Uterus (tissue), 2 donors: ENCODE data around the gene MT1G.

Source experiments
- POLR2A ChIP-seq, 2 donors: fragments of 450-650 bp; IDR thresholded peaks; one replicate each; pipeline ENCODE4 v1.6.1; 2016; ENCODE audit warnings: antibody characterized with exemption in 2 of 2, mild to moderate bottlenecking in 1 of 2, moderate library complexity in 1 of 2
- TF ChIP-seq, protein P1 (sequence below), 4 experiments: fragments of 200-600 bp in 2 of 4; fragments of 450-650 bp in 2 of 4; sonication (generic) in 2 of 4; IDR thresholded peaks; one replicate each; pipeline ENCODE4 v1.5.1; 2016 to 2019; ENCODE audit warnings: antibody characterized with exemption in 4 of 4, mild to moderate bottlenecking in 2 of 4, moderate library complexity in 1 of 4

DNA sequence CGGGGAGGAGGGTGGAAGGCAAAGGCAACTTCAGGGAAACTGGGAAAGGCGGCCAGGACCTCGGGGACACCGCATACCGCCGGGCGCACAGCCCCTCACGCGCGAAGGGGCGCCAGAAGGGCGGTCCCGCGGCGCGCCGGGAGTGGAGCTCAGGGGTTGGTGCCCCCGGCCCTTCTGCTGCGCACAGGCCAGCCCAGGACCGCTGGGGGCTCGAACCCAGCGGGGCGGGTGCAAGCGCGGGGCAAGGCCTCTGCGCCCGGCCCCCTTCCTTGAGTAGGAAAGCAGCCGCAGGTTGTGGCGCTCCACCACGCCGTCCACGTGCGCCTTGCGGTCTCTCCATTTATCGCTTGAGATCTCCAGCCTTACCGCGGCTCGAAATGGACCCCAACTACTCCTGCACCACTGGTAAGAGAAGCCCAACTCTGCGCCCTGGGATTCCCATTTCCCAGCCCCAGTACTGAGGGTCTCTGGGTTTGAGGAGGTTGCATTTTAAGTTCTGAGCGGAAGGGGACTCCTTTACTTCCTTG is 32.4 kb downstream of the MT1G start:
- TF ChIP-seq, protein P1, sequence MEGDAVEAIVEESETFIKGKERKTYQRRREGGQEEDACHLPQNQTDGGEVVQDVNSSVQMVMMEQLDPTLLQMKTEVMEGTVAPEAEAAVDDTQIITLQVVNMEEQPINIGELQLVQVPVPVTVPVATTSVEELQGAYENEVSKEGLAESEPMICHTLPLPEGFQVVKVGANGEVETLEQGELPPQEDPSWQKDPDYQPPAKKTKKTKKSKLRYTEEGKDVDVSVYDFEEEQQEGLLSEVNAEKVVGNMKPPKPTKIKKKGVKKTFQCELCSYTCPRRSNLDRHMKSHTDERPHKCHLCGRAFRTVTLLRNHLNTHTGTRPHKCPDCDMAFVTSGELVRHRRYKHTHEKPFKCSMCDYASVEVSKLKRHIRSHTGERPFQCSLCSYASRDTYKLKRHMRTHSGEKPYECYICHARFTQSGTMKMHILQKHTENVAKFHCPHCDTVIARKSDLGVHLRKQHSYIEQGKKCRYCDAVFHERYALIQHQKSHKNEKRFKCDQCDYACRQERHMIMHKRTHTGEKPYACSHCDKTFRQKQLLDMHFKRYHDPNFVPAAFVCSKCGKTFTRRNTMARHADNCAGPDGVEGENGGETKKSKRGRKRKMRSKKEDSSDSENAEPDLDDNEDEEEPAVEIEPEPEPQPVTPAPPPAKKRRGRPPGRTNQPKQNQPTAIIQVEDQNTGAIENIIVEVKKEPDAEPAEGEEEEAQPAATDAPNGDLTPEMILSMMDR (IDR thresholded peaks at IDR 0.05): no peak
- no peak for TF ChIP-seq POLR2A (IDR thresholded peaks at IDR 0.05)
